NB4 (cell line): ENCODE measurements around the gene GALC.

Experiments used
- DNase-seq: peaks from one replicate; pipeline ENCODE4 v3.0.0; 2010; ENCODE audit warnings: low read depth
- H3K4me3 ChIP-seq: one replicate; pipeline ENCODE4 v1.5.1; 2011; ENCODE audit warnings: mild to moderate bottlenecking, low read depth, low read length, moderate library complexity
- CTCF ChIP-seq: IDR thresholded peaks from one replicate; pipeline ENCODE4 v1.5.1; 2012; ENCODE audit warnings: low read depth, low read length
- MYC ChIP-seq: IDR thresholded peaks from 2 replicates; pipeline ENCODE4 v1.6.1; 2011; ENCODE audit warnings: low read depth, low read length
- POLR2A ChIP-seq: IDR thresholded peaks from 2 replicates; pipeline ENCODE4 v1.6.1; 2011; ENCODE audit warnings: mild to moderate bottlenecking; ENCODE audit not compliant: insufficient read length; ENCODE audit errors: extremely low read depth
- TF ChIP-seq, protein P1 (sequence below): IDR thresholded peaks from 2 replicates; pipeline ENCODE4 v1.6.1; 2011; ENCODE audit warnings: low read depth, low read length

The GALC gene

GRCh38 chr14:88023658-88024187, 30.7 kb upstream of the GALC start:
- TF ChIP-seq POLR2A = no peak
- TF ChIP-seq MYC = no peak
- no peak for TF ChIP-seq CTCF
- TF ChIP-seq, protein P1, sequence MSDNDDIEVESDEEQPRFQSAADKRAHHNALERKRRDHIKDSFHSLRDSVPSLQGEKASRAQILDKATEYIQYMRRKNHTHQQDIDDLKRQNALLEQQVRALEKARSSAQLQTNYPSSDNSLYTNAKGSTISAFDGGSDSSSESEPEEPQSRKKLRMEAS = no peak

DNA sequence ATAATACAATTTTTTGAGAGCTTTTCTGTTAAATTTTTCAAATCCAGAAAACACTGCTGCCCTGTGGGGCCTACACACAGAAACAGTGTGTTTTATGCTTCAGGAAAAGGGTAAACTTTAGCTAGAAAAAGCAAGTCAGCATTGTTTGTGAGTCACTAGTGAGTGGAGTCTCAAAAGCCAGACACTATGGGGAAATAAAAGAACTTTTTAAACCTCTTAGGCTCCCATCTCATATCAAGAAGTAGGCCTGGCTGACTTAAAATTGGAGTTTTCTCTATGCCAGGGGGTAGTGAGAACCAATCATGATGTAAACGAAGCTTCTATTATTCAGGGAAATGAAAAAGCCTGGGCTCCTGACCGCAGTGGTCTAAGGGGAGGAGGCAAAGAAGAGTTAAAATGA, 24.6 kb upstream of the GALC start:
- no peak for DNase-seq
- TF ChIP-seq CTCF (no peak), MYC (no peak), POLR2A (no peak)
- TF ChIP-seq, protein P1 = no peak

More at GRCh38 chr14:88023658-88024187, 30.7 kb upstream of the GALC start:
- H3K4me3 ChIP-seq = no peak overlapping the region
- DNase-seq = no peak

DNA sequence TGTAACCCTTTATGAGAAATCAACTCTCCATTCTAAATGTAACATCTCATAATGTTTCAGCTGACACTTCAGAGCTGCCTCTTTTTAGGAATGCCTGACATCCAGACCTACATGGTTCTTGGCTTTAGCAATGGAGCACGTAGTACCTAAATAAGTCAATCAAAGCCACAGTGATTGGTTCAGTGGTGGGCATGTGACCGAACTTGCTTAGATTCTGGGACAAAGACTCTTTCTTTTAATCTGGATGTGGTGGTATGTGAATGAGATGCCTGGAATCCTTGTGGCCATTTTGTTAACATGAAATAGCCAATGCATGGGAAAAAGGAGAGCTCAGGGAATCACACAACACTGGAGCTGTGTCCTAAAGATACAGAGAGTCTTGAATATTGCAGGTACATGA, 23.8 kb upstream of the GALC start:
- DNase-seq = no peak
- no peak overlapping the region for H3K4me3 ChIP-seq
- TF ChIP-seq POLR2A (no peak), MYC (no peak), CTCF (no peak)
- TF ChIP-seq, protein P1 = no peak

More for the DNA sequence above, 24.6 kb upstream of the GALC start:
- H3K4me3 ChIP-seq = no peak overlapping the region

- no peak overlapping the region for H3K4me3 ChIP-seq
- TF ChIP-seq CTCF = peak; percentile 88
- TF ChIP-seq, protein P1 = no peak
- DNase-seq = peak; percentile 63
These were observed 20.9 kb upstream of the GALC start for GRCh38 chr14:88013750-88014349.

DNA sequence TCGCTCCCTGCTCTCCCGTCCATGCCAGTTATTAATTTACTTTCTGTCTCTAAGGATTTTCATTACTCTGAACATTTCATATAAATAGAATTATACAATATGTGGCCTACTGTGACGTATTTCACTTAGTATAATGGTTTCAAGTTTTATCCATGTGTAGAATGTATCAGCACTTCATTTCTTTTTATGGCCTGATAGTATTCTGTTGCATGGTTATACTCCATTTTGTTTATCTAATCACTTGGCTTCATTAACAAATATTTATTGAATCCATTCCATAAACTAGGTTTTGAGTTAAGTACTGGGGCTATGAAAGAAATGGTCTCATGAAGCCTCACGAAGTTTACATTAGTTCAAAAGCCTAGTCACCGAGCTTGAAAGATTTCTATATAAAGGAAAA, 19.5 kb upstream of the GALC start:
- TF ChIP-seq, protein P1 = no peak
- TF ChIP-seq POLR2A (no peak), MYC (no peak), CTCF (no peak)
- no peak for DNase-seq
- H3K4me3 ChIP-seq = no peak overlapping the region

GRCh38 chr14:88010331-88010730, 17.3 kb upstream of the GALC start:
- H3K4me3 ChIP-seq = no peak overlapping the region
- no peak for DNase-seq
- TF ChIP-seq CTCF (no peak), POLR2A (no peak)
